HG02840 (cell line): ENCODE measurements around the gene ZNF775.

Source experiments
- ATAC-seq: cut with Tn5 transposase; IDR thresholded peaks from one replicate; pipeline ENCODE4 v1.9.1; 2021; ENCODE audit warnings: mild to moderate bottlenecking, moderate library complexity, moderate number of reproducible peaks; ENCODE audit not compliant: unreplicated experiment, low FRiP score

The ZNF775 gene

DNA sequence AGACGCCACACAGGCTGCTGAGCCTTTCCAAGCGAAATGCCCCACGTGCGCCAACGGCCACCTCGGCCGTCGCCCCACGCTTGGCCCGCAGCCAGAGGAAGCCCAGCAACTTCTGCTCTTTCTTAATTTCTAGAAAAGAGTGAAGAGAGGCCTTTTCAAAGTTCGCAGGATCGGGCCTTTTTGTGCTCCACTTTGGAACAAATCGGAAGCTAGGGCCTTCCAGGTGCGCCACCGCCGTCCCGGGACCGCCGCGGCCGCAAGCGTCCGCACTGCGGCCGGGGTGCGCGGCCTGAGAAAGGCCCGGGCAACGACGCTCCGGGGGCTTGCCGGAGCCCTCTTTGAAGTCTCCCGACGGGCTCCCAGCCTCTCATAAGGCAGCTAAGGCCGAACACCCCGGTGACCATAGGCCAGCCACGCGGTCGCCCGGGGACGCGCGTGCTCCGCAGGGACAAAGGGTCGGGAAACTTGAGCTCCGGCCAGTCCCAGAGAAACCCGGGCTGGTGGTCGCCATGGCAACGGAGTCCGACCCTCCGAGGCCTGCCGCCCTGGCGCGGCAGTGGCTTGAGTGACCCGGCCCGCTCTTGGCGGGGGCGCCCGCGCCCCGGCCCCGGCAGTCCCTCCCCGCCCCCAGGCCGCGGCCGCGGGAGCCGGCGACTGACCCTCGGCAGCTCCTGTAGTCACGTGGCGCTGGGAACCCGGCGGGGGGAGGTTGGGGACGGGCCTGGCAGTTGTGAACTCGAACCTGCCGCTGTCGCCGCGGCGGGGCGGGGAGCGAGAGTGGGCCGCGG lies 10.8 kb upstream of the ZNF775 start, which contains the start of gene REPIN1:
TSS of gene REPIN1 (plus strand) at position 727 of the 788 bp plus-strand sequence. CDS start 890 bp downstream, outside the sequence.
- ATAC-seq = peak; percentile 54

DNA sequence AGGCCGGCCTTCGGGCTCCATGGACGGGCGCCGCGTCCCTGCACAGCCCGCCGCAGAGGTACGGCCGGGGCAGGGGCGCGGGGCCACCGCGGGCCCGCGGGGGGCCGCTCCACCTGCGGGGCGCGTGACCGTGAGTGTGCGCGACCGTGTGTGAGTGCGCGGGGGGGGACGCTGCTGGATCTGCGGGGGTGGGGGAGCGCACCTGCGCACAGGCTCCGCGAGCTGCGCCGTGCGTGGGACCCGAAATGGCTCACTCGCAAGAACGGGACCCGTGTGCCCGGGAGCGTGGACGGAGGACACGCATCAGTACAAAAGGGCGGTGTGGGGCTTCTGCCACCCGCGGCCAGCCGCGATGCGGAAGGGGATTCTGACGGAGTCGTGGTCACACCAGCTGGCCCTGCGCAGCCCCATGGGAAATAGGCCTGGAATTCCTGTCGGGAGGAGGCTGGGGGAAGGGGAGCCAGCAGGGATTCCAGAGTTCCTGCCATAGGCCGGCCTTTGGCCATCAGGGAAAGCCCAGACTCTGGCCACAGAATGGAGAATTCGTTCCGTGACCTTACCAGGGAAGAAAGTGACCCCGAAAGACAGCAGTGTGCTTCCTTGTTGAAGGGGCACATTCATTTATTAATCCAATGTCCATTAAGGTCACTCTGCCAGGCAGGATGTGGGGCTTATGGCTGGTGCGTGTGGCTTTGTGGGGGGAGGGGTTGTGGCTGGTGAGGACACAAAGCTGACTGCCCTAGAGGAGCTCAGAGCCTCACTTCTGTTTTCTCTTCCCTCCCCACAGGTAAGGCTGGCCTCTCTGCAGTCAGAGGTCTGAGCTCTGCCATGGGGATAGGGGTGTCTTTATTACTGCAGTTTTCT lies 10.0 kb upstream of the ZNF775 start:
- ATAC-seq = peak; percentile 24

DNA sequence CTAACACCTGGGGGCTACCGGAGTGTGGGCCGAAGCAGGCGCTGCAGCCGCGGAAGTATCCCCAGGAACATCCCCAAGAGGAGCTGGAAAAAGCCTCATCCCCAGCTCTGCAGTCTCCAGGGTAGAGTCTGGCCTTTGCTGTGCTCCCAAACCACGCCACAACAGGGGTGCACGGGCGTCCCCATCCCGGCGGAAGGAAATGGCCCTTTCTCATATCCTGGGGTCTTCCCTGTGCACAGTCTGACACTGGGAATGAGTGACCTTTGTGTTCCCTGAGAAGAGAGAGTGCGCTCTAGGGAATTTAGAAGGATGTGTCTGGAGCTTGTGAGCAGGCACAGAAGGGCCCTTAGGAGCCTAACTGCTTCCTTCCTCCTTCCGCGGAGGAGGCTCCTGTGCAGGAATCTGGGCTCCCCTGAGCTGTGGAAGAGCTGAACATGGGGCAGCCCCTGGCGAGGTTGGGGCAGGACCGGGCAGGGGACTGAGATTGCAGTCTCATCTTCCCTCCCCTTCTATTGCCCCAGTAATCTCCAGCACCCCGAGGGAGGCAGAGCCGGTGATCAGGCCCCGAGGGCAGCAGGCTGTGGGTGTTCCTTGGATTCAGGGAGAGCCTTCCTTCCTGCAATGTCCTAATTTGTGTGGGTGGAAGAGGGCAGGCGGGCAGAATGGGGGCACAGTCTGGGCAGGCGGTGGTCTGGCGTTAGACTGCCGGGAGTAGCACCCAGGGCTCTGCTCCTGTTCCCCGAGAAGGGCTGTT lies 9.2 kb upstream of the ZNF775 start:
- no peak for ATAC-seq

DNA sequence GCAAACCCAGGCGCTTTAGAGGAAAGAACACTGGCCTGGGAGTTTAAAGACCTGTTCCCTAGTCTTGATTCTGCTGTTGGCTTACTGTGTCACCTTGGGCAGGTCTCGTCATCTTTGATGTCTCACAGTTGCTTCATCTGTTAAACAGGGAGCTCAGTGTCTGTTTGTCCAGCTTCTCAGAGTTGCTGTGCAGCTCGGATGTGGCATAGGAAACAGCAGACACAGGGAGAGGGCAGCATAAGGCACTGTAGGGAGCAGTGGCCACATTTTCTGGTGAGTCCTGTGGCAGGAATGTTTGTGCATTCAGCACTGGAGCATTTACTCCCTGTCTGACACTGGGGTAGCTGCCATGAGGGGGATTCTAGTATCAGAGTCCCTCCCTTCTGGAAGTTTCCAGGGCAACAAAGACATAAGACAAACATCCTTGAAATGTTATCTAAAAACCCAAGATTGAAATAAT lies 8.5 kb upstream of the ZNF775 start:
- ATAC-seq = no peak

DNA sequence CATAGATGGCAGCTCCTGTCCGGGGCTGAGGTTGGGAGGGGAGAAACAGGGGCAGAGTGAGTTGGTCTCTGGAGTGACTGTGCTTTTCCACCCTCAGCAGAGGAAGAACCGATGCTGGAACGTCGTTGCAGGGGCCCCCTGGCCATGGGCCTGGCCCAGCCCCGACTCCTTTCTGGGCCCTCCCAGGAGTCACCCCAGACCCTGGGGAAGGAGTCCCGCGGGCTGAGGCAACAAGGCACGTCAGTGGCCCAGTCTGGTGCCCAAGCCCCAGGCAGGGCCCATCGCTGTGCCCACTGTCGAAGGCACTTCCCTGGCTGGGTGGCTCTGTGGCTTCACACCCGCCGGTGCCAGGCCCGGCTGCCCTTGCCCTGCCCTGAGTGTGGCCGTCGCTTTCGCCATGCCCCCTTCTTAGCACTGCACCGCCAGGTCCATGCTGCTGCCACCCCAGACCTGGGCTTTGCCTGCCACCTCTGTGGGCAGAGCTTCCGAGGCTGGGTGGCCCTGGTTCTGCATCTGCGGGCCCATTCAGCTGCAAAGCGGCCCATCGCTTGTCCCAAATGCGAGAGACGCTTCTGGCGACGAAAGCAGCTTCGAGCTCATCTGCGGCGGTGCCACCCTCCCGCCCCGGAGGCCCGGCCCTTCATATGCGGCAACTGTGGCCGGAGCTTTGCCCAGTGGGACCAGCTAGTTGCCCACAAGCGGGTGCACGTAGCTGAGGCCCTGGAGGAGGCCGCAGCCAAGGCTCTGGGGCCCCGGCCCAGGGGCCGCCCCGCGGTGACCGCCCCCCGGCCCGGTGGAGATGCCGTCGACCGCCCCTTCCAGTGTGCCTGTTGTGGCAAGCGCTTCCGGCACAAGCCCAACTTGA lies 7.8 kb upstream of the ZNF775 start:
- no peak for ATAC-seq

DNA sequence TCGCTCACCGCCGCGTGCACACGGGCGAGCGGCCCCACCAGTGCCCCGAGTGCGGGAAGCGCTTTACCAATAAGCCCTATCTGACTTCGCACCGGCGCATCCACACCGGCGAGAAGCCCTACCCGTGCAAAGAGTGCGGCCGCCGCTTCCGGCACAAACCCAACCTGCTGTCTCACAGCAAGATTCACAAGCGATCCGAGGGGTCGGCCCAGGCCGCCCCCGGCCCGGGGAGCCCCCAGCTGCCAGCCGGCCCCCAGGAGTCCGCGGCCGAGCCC lies 7.2 kb upstream of the ZNF775 start:
- ATAC-seq = no peak

DNA sequence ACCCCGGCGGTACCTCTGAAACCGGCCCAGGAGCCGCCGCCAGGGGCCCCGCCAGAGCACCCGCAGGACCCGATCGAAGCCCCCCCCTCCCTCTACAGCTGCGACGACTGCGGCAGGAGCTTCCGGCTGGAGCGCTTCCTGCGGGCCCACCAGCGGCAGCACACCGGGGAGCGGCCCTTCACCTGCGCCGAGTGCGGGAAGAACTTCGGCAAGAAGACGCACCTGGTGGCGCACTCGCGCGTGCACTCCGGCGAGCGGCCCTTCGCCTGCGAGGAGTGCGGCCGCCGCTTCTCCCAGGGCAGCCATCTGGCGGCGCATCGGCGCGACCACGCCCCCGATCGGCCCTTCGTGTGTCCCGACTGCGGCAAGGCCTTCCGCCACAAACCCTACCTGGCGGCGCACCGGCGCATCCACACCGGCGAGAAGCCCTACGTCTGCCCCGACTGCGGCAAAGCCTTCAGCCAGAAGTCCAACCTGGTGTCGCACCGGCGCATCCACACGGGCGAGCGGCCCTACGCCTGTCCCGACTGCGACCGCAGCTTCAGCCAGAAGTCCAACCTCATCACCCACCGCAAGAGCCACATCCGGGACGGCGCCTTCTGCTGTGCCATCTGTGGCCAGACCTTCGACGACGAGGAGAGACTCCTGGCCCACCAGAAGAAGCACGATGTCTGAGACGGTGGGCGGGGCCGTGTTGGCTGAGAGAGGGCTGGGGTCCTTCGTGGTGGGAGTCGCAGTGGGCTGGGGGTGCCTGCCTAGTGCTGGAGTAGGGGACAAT lies 6.7 kb upstream of the ZNF775 start:
- no peak for ATAC-seq

DNA sequence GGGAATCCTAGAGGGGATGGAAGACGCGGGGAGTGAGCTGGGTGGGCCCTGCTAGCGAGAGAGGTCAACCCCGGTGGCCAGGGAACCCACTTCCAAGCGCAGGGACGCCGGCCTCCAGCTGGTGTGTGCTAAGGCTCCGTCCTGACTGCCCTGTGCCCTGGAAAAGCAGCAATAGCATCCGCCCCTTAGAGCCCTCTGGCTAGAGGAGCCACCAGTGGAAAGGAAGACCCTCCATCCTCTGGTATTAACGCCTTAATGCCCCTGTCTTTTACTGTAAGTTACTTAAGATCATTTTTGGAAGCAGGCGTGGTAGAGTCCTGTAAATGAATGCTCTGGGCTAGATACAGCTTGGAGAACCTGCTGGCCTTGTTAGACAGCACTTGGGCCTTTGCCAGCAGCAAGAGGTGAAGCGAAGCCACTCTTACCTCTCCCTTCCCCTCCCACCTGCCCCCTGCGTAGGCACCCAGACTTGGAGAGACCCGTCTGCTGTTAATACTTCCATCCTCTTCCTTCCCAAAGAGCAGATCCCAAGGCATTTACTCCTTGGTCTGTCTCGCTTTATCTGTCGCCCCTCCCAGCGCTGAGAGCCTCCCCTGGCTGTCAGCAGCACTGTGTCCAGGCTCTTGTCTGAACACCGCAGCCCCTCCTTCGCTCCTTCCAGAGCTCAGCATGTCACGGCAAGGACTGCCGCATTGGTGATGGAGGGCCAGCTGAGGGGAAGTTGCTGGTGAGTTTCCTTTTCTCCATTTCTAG lies 5.9 kb upstream of the ZNF775 start:
- no peak for ATAC-seq

DNA sequence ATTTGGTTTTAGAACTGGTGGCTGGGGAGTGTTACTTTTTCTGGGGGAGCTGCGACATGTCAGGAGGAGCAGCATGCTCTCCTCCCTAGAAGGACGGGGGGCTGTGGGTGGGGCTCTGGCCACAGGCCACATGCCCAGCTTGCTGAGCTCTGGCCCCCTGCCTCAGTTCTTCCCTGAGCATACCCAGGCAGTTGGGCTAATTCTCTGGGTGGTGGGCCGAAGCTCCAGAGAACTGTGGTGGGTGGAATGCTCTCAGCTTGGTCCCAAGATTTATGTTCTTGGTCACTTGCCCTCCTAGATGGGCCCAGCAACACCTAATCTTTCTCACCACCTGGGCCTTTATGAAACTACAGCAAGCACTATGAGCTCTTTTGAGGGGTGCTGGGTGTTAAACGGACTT lies 5.1 kb upstream of the ZNF775 start:
- no peak for ATAC-seq

DNA sequence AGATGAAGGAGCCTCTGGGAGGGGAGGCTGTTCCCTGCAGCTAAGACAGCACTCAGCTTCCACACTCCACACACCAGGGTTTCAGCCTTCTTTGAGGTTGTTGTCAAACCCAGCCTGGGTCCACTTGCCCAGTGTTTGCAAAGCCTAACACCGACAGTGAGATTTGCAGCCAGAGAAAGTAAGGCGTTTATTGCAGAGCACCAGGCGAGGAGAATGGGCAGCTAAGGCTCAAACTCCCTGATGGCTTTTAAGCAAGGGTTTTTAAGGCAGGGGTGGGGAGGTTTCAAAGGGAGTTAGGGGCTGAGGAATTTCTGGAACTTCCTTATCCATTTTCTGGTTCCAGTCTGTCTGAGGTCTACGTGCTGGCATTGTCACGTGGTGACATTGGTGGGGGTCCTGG lies 4.7 kb upstream of the ZNF775 start:
- no peak for ATAC-seq

DNA sequence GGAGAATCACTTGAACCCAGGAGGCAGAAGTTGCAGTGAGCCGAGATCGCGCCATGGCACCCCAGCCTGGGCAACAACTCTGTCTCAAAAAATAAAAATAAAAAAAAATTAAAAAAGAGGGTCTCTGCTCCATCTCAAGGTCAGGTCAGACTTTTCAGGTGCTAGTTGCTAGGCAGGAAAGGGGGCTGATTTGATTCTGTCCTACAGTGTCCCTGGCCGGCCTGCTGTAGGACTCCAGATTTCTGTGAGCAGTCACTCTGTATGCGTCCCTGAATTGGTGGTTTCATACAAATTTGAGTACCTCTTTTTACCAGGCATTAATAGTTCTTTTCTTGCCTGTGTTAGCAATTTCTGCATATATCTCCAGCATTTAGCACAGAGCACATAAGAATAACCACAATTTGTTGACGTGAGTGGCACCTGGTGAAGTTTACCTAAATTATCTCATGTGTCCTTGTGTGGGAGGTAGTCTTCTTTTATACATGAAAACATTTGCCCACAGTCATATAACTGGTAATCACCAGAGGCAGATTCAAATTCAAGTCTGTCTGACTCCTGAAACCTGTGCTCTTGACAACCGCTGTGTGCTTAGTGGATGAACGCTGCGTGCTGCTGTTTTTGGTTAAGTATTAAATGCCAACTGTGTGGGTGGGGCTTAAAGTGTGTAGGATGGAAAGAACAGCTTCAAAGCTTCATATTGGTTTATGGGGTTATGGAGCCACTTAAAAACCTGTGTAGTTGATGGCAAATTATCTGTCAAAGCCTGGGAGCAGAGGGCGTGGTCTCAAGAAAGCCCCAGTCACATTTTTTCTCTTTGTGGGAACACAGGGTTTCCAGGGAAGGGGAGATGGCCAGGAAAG lies 3.2 kb upstream of the ZNF775 start:
- ATAC-seq = no peak

DNA sequence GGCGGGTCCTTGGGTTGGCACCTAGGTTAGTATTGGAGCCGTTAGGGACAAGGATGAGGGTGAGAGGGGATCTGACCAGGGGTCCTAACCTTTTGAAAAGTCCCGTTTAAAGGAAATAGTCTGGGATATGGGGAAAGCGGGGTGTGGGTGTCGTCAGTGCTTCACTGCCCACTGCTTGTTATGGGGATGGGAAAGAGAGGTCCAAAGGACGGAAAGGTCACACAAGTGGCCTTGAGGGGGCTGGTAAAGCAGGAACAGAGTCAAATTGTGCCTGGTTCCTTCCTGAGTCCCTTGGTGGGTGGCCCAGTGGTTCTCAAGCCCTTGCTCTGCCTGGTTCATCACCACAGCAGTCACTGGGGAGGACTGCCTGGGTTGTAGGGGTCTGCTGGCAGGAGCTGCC lies 2.6 kb upstream of the ZNF775 start:
- no peak for ATAC-seq

DNA sequence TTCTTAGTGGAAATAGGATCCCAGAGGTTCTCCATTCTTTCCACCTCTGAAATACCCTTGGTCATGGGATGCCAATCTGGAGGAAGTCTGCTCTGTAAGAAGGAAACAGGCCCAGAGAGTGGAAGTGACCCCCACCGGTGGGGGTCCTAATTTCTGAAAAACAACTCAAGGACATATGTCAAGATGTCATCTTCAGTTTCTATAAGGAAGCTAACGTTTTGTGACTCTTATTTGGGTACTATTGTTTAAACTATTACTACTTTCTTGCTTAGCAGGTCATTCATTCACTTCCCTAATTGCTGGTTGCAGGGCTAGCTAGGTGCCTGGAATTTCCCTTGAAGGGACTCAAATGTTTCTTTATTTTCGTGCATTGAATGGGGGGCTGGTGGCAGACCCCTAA lies 1.9 kb upstream of the ZNF775 start:
- ATAC-seq = no peak

DNA sequence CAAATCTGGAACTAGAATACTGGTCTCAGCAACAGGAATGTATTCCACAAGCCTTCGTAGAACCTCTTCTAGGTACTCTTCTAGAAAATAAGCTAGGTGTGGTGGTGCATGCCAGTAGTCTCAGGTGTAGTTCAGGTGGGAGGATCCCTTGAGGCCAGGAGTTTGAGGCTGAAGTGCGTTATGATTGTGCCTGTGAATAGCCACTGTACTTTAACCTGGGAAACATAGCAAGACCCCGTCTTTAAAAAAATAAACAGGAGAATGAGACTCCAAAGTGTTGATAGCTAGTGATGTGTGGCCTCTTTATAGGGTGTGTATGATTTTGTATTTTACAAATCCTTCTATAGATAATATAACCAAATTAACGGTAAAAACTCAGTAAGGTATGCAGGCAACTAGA lies 1.5 kb upstream of the ZNF775 start:
- no peak for ATAC-seq

DNA sequence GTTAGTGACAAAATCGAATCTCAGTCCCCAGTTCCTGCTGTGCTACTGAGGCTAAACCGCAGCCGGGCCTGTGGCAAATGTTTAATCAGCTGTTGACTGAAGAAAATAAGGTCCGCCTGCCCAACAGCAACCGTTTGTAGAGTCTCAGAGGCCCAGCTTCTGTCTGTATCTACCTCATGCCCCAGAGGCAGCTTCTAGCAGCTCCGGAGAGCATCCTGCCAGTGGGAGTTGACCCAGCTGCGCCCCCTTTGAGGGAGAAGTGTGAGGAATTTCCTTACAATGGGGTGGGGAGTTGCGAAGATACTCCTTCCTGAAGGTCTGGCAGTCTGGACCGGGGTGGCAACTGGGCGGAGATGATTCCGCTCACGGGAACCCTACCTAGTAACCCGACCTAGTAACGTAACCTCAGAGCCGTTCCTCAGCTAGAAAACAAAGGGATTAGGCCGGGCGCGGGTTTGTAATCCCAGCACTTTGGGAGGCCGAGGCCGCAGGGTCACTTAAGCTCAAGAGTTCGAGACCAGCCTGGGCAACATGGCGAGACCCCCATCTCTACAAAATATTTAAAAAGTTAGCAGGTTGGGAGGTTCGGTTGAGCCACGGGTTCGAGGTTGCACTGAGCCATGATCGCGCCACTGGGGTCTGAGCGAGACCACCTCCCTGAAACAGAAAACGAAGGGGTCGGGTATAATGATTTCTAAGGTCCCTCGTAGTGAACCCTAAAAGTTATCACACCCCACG lies 846 bp upstream of the ZNF775 start:
- no peak for ATAC-seq

DNA sequence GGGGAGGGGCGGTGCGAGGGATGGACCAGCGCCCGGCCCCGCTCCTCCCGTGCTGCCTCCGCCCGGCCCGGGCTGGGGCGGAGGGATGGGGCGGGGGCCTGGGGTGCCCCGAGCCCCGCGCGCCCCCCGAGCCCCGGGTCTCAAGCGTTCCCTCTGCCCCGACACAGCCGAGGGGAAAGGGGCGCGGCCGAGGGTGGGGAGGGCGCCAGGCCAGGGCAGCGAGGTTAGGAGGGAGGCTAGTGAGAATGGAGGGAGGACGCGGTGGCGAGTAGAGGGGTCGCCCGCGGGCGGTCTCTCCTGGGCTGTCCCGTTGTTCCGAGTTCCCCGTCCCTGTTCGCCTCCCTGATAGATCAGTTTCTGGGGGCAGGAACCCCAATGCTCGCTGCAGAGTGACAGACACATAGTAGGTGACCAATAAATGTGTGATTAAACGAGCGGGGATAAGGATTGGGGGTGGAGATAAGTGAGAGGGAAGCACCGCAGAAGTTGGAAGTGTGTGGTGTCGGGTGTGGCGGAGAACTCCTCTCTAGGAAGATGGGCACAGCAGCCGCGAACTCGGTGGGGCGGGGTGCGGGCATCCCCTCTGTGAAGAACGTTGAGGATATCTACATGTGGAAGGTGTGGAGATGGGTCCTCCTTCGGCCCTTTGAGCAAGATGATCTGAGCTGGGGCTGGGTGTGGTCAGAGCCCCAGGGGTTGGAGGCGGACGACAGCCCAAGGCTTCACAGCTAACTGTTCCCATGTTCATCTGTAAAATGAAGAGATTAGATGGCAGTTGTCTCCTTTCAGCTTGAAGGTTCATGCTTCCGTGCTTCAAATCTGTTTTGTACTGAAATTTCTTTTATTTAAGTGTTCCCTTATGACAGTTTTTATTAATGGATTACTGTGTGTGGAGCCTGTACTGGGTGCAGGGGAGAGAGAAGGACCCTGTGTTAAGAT lies 580 bp downstream of the ZNF775 start:
- ATAC-seq = no peak
